SW480 (cell line): Measurements from ENCODE around the gene RHEX.
"Not testable (repeated sequence)": the region's sequence is repeated elsewhere in the genome, so short reads cannot be mapped to it uniquely, and the experiment has no call there.

Source experiments
- DNase-seq: peaks from one replicate; pipeline ENCODE4 v3.0.0-alpha.2; 2016; ENCODE audit warnings: low spot score

Gene RHEX

GRCh38 chr1:206052919-206053610 lies at the start of gene RHEX:
Gene RHEX (plus strand): TSS chr1:206053173. CDS start chr1:206097829, 44,656 bp downstream.
- not testable (repeated sequence) for DNase-seq

DNA sequence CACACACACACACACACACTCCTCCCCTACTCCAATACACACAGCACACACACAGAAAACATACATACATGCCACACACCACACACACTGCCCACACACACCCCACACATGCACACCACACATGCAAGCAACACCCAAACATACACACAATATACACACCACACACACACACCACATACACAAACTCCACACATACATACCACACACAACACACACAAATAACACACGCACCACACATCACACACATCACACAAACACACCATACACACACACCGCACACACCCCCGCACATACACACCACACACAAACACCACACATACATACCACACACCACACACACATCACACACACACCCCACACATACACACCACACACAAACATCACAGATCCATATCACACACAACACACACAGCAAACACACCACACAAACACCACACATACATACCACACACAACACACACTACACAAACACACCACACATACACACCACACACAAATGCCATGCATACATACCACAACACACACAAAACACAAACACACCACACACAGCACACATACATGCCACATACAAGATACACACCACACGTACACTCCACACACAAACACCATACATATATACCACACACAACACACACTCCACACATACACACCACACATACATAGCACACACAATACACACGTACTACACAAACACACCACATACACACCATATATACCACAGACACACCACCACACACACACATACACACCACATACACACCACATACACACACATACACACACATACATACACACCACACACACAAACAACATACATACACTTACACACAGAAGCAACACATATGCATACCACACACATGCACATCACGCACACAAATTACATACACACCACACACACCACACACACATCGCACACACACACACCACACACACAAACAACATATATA lies 48.8 kb upstream of the RHEX start:
- no peak for DNase-seq

DNA sequence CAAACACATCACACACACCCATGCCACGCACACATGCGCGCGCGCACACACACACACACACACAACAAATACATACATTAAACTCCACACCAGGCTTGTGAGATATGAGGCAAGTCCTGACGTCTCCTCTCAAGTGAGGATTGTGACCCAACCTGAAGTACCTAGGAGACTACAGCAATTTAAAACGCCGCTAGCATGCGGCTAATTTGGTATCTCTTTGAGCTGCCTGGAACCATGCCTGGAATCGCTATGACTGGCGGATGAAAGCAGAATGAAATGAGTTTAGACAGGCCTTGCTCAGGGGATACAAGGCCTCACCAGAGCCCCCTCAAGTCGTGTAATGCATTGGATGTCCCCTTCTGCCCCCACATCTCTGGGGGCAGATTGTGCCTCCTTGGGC lies 48.1 kb upstream of the RHEX start:
- DNase-seq: no peak

DNA sequence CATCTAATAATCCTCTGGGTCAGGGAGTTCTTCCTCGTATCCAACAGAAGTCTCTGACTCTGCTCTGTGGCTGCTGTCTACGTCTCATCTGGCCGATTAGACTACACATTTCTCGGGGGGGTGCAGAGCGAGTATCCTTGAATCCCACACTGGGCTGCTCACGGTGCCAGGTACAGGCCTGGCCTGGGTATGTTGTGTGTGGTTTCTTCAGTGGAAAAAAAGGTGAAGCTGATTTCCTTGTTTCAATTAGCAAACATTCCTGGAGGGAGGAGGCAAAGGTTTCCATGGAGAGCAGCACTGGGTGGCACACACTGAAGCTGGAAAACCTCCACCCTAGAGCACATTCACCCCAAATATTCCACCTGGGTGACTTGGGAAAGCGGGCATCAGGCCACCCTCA lies 47.7 kb upstream of the RHEX start:
- DNase-seq: no peak

DNA sequence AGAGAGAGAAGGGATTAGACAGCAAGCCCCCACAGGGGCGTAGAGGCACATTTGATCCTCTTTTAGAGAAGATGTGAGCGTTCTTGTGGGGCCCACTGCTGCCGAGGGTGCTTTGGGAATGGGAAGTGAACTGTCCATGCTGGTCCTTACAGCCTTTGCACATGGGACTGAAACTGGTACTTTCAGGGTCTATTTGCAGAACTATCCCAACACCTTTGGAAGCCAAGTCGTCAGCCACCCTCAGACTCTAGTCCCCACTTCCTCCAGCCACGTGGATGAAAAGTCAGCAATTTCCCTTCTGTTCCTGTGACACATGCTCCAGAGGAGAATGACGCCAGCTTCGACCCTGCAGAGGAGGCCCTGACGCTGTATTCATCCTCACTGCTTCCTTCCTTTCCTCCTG lies 47.2 kb upstream of the RHEX start:
- no peak for DNase-seq

- DNase-seq: no peak
These were observed 46.0 kb upstream of the RHEX start for GRCh38 chr1:206006946-206007345.

- DNase-seq: no peak
These were observed 42.9 kb upstream of the RHEX start for GRCh38 chr1:206010060-206010459.

- DNase-seq: no peak
These were observed 41.9 kb upstream of the RHEX start for GRCh38 chr1:206011057-206011456.

DNA sequence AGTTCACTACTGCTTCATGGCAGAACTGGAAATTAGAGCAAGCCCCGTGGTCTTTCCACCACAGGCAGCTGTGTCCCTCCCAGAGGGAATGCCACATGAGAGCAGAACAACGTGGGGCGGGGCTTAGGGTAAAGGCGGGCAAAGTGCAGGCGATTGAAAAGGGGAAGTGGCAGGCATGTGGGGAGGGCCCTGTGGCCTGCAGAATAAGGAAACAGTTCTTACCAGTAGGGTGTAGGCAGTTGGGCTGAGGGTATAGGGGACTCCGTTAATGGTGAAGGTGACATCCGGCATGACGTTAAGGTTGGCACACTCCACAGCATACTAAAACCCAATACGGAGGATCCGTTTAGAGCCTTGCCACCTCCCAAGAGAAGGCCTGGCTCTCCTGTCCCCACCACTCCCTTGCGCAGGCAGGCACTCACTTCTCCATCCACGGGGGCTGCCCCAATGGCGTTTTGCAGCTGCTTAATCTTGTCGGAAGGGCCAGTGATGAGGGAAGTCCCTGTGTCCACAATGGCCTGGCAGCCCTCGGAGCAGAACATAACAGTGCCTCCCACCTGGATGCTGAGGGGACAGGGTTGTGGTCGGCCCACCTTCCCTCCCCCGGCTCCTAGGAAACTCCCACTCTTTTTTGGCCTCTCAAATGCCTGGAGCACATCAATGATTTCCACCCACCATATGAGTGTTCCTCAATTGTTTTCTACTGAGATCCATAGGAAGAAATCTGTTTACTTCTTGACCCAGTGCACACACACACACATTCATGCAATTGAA lies 40.7 kb upstream of the RHEX start:
- peak; percentile 80 for DNase-seq

DNA sequence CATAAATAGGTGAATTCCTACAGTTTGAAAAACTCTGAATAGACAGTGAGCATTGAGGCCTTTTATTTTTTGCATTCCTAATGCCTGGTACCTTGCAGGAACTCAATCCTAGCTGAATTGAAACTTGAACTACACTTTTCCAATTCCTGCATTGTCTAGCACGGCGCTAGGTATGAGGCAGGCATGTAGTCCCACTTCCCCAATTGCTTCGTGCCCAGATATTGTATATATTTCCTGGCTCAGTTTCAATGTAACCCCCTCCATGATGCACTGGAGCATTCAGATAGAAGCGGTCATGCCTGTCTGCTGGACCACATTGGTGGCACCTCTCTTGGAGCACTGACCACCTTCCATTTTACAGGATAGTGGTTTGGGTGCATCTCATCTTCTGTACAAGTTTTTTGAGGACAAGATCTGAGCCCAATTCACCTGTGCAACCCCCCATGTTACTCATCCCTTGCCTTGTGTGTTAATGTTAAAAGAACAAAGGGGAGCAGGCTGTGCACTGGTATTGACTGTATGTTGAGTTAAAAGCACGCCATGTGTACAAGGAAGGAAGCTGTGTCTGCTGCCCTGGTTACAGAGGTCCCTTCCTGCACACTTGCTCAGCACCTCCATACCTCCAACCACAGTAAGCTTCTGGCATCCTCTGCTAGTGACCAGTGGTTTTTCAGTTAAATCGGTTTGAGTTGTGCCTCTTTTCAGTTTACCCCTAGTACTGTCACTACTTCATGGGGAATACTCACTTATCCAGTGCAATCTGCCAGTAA lies 39.8 kb upstream of the RHEX start:
- no peak for DNase-seq

- DNase-seq: no peak
These were observed 38.4 kb upstream of the RHEX start for GRCh38 chr1:206014601-206015000.

DNA sequence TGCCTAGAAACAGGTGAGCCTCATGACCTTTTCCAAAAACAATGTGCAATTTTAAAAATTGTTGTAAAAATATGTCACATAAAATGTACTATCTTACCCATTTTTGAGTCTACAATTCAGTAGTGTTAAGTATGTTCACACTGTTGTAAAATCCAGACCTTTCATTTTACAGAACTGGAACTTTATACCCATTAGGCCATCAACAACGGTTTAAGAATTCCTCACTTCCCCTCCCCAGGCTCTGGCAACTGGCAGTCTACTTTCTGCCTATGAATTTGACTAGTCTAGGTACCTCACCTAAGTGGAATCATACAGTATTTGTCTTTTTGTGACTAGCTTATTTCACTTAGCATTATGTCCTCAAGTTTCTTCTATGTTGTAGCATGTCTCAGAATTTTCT lies 37.9 kb upstream of the RHEX start:
- DNase-seq: no peak

GRCh38 chr1:206020393-206021007 lies 32.5 kb upstream of the RHEX start:
- no peak for DNase-seq

GRCh38 chr1:206021008-206021625 lies 31.9 kb upstream of the RHEX start:
- no peak for DNase-seq

- DNase-seq: peak; percentile 39
These were observed 31.2 kb upstream of the RHEX start for GRCh38 chr1:206021626-206022365.

DNA sequence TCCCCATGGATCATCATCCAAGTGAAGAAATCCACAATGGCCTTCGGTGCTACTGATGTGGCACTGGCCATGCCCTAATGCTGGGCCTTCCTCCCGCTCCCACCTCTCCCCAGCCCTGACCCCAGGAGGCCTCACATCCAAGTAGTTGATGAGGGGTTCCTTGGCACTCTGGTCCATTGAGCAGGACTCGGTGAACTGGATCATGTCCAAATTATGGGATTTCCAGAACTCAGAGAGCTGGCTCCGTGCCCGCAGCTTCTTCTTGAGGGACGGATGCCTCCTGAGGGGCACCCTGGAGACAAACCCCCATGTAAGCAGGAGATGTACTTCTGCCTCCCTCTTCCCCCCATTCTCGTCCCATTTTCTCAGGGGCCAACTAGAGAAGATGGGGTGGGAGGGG lies 30.2 kb upstream of the RHEX start:
- DNase-seq: no peak

- no peak for DNase-seq
These were observed 29.3 kb upstream of the RHEX start, which contains the start of gene CTSE for GRCh38 chr1:206023695-206024094. Gene CTSE (minus strand): TSS chr1:206023895. CDS start chr1:206023791, 104 bp downstream.

GRCh38 chr1:206025283-206025820 lies 27.6 kb upstream of the RHEX start:
- DNase-seq: no peak

- no peak for DNase-seq
These were observed 23.5 kb upstream of the RHEX start for GRCh38 chr1:206029484-206029883.

GRCh38 chr1:206030191-206030590 lies 22.8 kb upstream of the RHEX start:
- no peak for DNase-seq
